Choroid plexus epithelial cell (primary cell): ENCODE measurements around the gene NCKAP5.
A peak's percentile ranks its signal among the peaks of the same experiment; 100 is the strongest.

ENCODE experiments used
- DNase-seq: peaks from one replicate; pipeline ENCODE4 v3.0.0-alpha.2; 2010; ENCODE audit warnings: low read depth
- H3K4me3 ChIP-seq: 2 replicates; pipeline ENCODE4 v1.5.1; 2011; ENCODE audit warnings: low read depth, mild to moderate bottlenecking, control low read depth, low read length, moderate library complexity
- TF ChIP-seq, protein P1 (sequence below): conservative IDR thresholded peaks from 2 replicates; pipeline ENCODE4 v1.5.1; 2011; ENCODE audit warnings: low read depth, mild to moderate bottlenecking, control low read depth, inconsistent platforms, low read length, moderate library complexity

NCKAP5 gene

DNA sequence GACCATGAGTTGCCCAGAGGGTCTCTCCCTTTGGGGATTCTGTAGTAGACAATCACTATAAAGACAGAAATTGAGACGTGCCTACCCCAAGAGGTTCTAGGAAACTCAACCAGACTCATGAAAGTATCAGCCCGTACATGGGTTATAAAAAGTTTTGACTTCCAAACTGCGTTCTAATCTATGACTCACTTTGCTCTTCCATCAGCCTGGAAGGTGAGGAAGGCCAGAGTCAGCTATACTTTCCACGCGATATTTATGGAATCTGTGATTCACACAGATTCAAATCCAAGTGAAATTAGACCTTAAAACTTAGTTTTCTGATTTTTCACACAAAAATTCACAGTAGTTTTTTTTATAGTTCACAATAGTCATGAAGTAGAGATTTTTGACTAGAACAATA, 890.6 kb downstream of the NCKAP5 start:
- no peak for DNase-seq
- TF ChIP-seq, protein P1, sequence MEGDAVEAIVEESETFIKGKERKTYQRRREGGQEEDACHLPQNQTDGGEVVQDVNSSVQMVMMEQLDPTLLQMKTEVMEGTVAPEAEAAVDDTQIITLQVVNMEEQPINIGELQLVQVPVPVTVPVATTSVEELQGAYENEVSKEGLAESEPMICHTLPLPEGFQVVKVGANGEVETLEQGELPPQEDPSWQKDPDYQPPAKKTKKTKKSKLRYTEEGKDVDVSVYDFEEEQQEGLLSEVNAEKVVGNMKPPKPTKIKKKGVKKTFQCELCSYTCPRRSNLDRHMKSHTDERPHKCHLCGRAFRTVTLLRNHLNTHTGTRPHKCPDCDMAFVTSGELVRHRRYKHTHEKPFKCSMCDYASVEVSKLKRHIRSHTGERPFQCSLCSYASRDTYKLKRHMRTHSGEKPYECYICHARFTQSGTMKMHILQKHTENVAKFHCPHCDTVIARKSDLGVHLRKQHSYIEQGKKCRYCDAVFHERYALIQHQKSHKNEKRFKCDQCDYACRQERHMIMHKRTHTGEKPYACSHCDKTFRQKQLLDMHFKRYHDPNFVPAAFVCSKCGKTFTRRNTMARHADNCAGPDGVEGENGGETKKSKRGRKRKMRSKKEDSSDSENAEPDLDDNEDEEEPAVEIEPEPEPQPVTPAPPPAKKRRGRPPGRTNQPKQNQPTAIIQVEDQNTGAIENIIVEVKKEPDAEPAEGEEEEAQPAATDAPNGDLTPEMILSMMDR: no peak

DNA sequence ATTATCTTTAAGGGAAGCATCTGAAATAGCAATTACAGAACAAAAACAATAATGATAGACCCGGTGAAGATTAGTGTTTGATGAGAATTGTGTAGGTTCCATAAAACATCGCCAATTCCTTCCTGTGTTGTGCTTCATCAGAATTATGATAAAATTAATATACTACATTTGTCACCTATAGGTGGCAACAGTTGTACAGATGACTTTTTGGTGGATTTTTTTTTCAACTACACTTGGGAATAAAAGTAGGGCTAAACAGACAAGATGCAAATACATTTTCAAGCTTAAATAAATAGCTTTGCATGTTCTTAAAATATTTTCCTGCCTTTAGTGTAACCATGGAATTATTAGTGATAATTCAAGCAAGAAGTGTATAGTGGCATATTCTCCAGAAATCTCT, 891.3 kb downstream of the NCKAP5 start:
- H3K4me3 ChIP-seq: no peak overlapping the region
- DNase-seq: no peak
- TF ChIP-seq, protein P1: no peak

More for the DNA sequence above, 890.6 kb downstream of the NCKAP5 start:
- H3K4me3 ChIP-seq: no peak overlapping the region

- TF ChIP-seq, protein P1: no peak
- H3K4me3 ChIP-seq: peak overlapping the region; percentile 50
Measured at GRCh38 chr2:132671151-132671835, 897.0 kb downstream of the NCKAP5 start.

GRCh38 chr2:132670496-132671150, 897.6 kb downstream of the NCKAP5 start:
- DNase-seq: peak; percentile 35
- H3K4me3 ChIP-seq: peak overlapping the region; percentile 50
- TF ChIP-seq, protein P1: no peak

More at GRCh38 chr2:132671151-132671835, 897.0 kb downstream of the NCKAP5 start:
- DNase-seq: peak; percentile 87

- DNase-seq: no peak
- peak within 1 kb of the TSS; percentile 50 for H3K4me3 ChIP-seq
- TF ChIP-seq, protein P1: no peak
Measured at GRCh38 chr2:132669908-132670495, 898.3 kb downstream of the NCKAP5 start, which contains the start of gene LYPD1. TSS of gene LYPD1 (minus strand) at chr2:132670205. CDS start at chr2:132669932, 273 bp downstream.

- H3K4me3 ChIP-seq: peak overlapping the region; percentile 50
- TF ChIP-seq, protein P1: no peak
- DNase-seq: no peak
Measured at GRCh38 chr2:132668987-132669907, 899.0 kb downstream of the NCKAP5 start.
